Breast epithelium (tissue), 3 donors: Measurements from ENCODE around the gene CHST15.

Experiments used
- CTCF ChIP-seq, 3 donors: fragments of 450-650 bp; IDR thresholded peaks; one replicate each; pipeline ENCODE4 v1.5.1; 2016 to 2017; ENCODE audit warnings: antibody characterized with exemption in 3 of 3, mild to moderate bottlenecking in 3 of 3, moderate library complexity in 3 of 3
- POLR2AphosphoS5 ChIP-seq, 3 donors: sonication (generic); formaldehyde crosslinking; IDR thresholded peaks; one replicate each; pipeline ENCODE4 v1.6.1; 2017; ENCODE audit warnings: antibody characterized with exemption in 3 of 3

DNA sequence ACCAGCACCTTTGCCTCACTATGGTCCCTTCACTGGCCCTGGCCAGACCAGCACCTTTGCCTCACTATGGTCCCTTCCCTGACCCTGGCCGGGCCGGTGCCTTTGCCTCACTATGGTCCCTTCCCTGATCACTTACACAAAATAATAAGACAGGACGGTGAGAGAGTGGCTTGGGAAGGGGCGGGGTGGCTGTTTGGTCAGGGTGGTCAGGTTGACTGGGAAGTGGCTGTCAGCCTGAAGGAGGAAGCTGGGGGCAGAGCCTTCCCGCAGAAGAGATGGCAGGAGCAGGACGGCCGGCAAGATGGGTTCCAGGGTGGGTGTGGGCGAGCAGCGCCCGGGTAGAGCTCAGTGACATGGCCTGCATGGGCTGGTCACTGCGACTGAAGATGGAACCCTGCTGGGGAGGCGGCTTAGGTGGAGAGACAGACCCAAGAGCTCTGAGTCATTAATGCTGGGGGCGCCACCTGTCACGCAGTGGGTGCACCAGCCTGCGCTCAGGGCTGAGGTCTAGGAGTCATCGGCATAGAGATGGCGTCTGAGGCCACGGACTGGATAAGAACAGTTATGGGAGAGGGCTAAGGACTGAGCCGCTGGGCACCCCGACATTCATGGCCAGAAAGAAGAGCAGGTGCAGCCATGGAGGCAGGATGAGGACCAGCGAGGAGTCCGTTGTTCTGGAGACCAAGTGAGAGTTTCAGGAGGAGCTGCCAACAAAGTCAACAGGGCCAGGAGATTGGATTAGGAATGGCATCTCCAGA lies 91.8 kb downstream of the CHST15 start:
- TF ChIP-seq POLR2AphosphoS5 (IDR thresholded peaks at IDR 0.05) (no peak), CTCF (IDR thresholded peaks at IDR 0.05) (no peak)
